ENCODE results near the gene BCKDK. TPM values are rescaled to one million over a fixed set of nuclear protein-coding genes. Genes with fewer than 3 reads are reported as not detected.

BCKDK gene
- 16.9 and 18.6 TPM in 2 replicates for total RNA-seq

GRCh38 chr16:31108035-31108793 is at the start of gene BCKDK:
TSS of gene BCKDK (plus strand) at chr16:31108386. CDS start at chr16:31109224, 838 bp downstream.

DNA sequence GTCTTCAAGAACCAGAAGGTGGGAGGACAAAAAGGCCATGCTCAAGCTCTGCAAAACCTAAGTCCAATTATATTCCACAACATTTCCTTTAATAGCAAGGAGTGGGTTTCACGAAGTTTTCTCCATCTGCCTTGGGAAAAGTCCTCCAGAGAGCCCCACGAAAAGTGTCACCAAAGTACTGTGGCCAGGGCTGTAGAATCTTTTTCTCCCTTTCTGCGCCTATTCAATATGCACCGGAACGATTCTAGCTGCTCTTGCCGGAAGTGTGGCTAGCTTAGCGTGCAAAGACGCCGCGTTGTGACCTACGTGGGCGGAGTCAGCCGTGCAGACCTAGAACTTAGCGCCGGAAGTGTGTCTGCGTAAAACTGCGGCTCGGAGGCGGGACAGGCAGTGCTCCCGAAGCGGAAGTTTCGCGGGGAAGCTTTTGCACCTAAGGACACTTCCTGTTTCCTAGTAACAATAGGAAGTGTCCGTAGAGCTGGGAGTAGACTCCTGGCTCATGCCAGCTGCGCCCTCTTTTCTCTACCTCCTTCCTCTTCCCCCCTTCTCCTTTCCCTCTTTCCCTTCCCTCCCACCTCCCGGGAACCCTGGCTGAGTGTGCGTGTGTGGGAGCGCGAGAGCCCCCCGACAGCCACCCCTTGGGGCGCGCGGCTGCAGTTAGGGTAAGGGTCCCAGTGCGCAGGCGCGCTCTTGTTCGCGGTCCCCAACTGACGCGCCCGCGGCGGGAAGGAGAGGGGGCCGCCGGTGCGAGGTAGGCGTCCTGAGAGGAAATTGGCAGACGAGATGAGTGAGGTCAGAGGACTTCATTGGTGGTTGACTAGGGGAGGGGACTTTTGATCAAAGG is 34.0 kb upstream of the BCKDK start, which contains the start of the genes ZNF646 and ZNF668:
Gene ZNF646 (plus strand): TSS at position 453 of the 844 bp plus-strand sequence. CDS start 1,903 bp downstream, outside the sequence.
Gene ZNF668 (minus strand): TSS at position 271 of the 844 bp plus-strand sequence. CDS start 9,781 bp downstream, outside the sequence.

GRCh38 chr16:31088459-31089183 is 19.6 kb upstream of the BCKDK start, which contains the start of gene PRSS53:
TSS of gene PRSS53 (minus strand) at chr16:31088943. CDS start at chr16:31088809, 134 bp downstream.

DNA sequence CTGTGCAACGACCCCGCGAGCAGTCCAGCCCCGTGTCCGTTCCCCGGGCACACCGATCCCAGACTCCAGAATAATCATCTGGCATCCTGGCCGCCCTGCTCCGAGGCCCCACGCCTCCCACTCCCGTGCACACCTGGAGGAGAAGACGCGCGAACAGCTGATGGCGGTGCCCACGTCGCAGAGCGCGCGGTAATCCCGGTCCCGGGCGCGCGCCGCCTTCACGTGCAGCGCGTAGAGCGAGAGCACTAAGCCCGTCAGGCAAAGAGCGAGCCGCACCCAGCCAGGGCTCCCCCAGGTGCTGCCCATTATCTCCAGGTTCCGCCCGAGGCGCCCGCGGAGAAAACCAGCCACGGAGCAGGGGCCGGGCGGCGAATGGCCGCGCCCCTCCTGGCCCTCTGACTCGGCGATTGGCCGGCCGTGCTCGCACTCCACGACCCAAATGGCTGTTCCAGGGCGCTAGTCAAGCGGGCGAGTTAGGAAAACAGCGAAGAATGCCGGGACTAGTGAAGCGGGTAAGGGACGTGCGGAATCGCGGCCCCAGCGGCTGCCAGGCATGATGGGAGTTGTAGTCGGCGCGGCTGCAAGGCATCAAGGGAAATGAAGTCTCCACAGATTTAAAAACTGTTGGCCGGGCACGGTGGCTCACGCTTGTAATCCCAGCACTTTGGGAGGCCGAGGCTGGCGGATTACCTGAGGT is 13.6 kb upstream of the BCKDK start, which contains the start of gene VKORC1:
Gene VKORC1 (minus strand): TSS at position 374 of the 697 bp plus-strand sequence. CDS start 68 bp downstream, at position 306.

DNA sequence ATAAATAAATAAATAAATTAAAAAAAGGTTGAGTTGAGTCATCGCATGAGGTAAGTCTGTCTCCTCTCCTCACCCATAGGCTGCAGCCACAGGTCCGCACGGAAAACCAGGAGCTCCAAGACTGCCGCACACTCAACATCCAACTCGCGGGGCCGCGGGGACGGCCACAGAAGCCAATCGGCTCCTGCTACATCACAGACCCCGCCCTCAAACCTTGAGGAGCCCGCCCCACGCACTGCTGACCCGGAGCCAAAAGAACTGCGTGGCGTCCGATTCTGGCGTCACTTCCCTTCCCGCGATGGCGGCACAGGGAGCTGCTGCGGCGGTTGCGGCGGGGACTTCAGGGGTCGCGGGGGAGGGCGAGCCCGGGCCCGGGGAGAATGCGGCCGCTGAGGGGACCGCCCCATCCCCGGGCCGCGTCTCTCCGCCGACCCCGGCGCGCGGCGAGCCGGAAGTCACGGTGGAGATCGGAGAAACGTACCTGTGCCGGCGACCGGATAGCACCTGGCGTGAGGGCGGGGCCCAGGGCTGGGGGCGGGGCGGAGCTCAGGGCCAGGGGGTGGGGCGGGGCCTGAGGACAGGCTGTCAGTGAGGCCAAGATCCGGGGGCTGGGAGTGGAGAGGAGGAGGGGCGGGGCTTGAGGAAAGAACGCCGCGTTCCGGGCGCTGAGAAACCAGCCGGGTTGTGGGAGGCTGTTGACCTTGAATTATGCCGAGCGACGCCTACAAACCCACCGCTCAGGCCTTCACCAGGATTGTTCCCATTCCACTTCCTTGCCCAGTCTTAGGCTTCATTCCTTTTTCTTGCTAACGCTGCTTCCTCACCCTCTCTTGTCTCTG is 9.4 kb downstream of the BCKDK start, which contains the start of gene KAT8:
Gene KAT8 (plus strand): TSS at position 281 of the 839 bp plus-strand sequence. CDS start 18 bp downstream, at position 299.

DNA sequence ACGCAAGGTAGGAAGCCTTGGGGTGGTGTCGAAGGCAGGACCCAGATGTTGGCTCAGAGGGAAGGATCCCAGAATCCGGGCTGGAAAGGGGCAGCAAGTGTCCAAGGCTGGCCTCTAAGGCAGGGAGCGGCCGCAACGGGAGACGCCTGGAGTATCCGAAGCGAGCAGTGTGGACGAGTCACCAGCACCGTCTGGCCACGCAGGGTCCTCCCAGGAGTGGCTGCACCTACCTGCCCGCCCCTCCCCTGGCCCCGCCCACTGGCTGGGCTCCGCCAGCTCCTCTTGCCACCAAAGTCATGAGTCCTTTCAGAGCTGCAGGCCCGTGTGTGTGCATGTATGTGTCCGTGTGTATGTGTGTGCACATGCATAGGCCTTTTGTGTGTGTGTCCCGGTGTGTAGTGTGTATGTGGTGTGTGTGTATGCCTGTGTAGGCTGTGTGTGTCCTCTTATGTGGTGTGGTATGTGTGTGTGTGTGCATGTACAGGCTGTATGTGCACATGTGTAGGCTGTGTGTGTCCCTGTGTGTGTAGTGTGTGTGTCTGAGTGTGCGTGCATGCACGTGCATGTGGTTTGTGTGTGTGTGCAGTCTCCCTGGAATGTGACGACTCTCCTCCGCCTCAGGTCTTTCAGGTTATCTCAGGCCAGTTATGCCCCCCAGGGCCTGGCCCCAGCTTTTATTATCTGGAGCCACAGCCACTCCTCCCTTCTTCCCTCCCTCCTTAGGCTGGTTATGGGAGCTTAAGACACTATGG is 27.5 kb downstream of the BCKDK start, which contains the start of gene PRSS8:
Gene PRSS8 (minus strand): TSS at position 193 of the 752 bp plus-strand sequence. CDS start 229 bp downstream, outside the sequence.

GRCh38 chr16:31149894-31150890 is 42.0 kb downstream of the BCKDK start, which contains the start of gene PRSS36:
TSS of gene PRSS36 (minus strand) at chr16:31150066. CDS start at chr16:31150035, 31 bp downstream.

Other genes with a start within 250 kb of the BCKDK start
- 51.4 and 53.5 TPM in 2 replicates for gene BCL7C, start 214.3 kb upstream of the BCKDK start, total RNA-seq
- 2.2 and 3.0 TPM in 2 replicates for gene CTF1, start 211.8 kb upstream of the BCKDK start, total RNA-seq
- gene FBXL19, start 184.8 kb upstream of the BCKDK start, total RNA-seq: 20.0 and 28.0 TPM in 2 replicates
- gene ORAI3, start 159.3 kb upstream of the BCKDK start, total RNA-seq: 24.9 and 35.2 TPM in 2 replicates
- gene SETD1A, start 150.6 kb upstream of the BCKDK start, total RNA-seq: 2.7 and 6.6 TPM in 2 replicates
- 28.0 and 35.6 TPM in 2 replicates for gene HSD3B7, start 123.2 kb upstream of the BCKDK start, total RNA-seq
- 2.1 and 2.5 TPM in 2 replicates for gene STX1B, start 97.7 kb upstream of the BCKDK start, total RNA-seq
- 26.0 and 31.5 TPM in 2 replicates for gene STX4, start 74.8 kb upstream of the BCKDK start, total RNA-seq
- 10.6 and 14.1 TPM in 2 replicates for gene ZNF668, start 34.1 kb upstream of the BCKDK start, total RNA-seq
- gene ZNF646, start 34.0 kb upstream of the BCKDK start, total RNA-seq: 13.9 and 15.1 TPM in 2 replicates
- 2.7 and 3.2 TPM in 2 replicates for gene PRSS53, start 19.4 kb upstream of the BCKDK start, total RNA-seq
- gene VKORC1, start 13.6 kb upstream of the BCKDK start, total RNA-seq: 98.5 and 142 TPM in 2 replicates
- gene KAT8, start 9.3 kb downstream of the BCKDK start, total RNA-seq: 33.6 and 37.0 TPM in 2 replicates
- gene PRSS8, start 27.3 kb downstream of the BCKDK start, total RNA-seq: not detected in 2 replicates
- 0.33 and 0.75 TPM in 2 replicates for gene PRSS36, start 41.7 kb downstream of the BCKDK start, total RNA-seq
- gene FUS, start 71.8 kb downstream of the BCKDK start, total RNA-seq: 79.6 and 121 TPM in 2 replicates
- 57.3 and 76.4 TPM in 2 replicates for gene PYCARD, start 94.4 kb downstream of the BCKDK start, total RNA-seq
- gene TRIM72, start 105.7 kb downstream of the BCKDK start, total RNA-seq: under 0.01 TPM in 1 of 2 replicates, not detected in the other
- gene PYDC1, start 108.7 kb downstream of the BCKDK start, total RNA-seq: not detected in 2 replicates
- gene ITGAM, start 151.6 kb downstream of the BCKDK start, total RNA-seq: 0.11 TPM in 1 of 2 replicates, not detected in the other
- 1.2 and 3.4 TPM in 2 replicates for gene ITGAX, start 246.8 kb downstream of the BCKDK start, total RNA-seq